ENCODE data around the gene FCGR3B.
"Not testable (repeated sequence)": the region's sequence is repeated elsewhere in the genome, so short reads cannot be mapped to it uniquely, and the experiment has no call there.

FCGR3B gene

GRCh38 chr1:161639203-161639602, 8.2 kb upstream of the FCGR3B start:
- DNase-seq = not testable (repeated sequence)

GRCh38 chr1:161638251-161638993, 7.4 kb upstream of the FCGR3B start:
- not testable (repeated sequence) for DNase-seq

GRCh38 chr1:161636976-161637375, 6.0 kb upstream of the FCGR3B start:
- not testable (repeated sequence) for DNase-seq

- DNase-seq = not testable (repeated sequence)
Measured at GRCh38 chr1:161636189-161636782, 5.3 kb upstream of the FCGR3B start.

GRCh38 chr1:161634993-161635392, 4.0 kb upstream of the FCGR3B start:
- not testable (repeated sequence) for DNase-seq

- DNase-seq = not testable (repeated sequence)
Measured at GRCh38 chr1:161630128-161630742, 741 bp downstream of the FCGR3B start.

- not testable (repeated sequence) for DNase-seq
Measured at GRCh38 chr1:161626445-161627146, 4.4 kb downstream of the FCGR3B start.

GRCh38 chr1:161624605-161625004, 6.4 kb downstream of the FCGR3B start:
- DNase-seq = not testable (repeated sequence)

GRCh38 chr1:161623401-161624051, 7.5 kb downstream of the FCGR3B start:
- DNase-seq = not testable (repeated sequence)

GRCh38 chr1:161622054-161622453, 8.9 kb downstream of the FCGR3B start:
- not testable (repeated sequence) for DNase-seq

- peak in 57 of 58 donors; percentile 4 to 91 (median 61) for DNase-seq
Measured at GRCh38 chr1:161621181-161622000, 9.6 kb downstream of the FCGR3B start.

GRCh38 chr1:161620399-161620798, 10.6 kb downstream of the FCGR3B start:
- not testable (repeated sequence) for DNase-seq

- not testable (repeated sequence) for DNase-seq
Measured at GRCh38 chr1:161618517-161618916, 12.5 kb downstream of the FCGR3B start.

- not testable (repeated sequence) for DNase-seq
Measured at GRCh38 chr1:161616417-161616816, 14.6 kb downstream of the FCGR3B start.

GRCh38 chr1:161613142-161613514, 17.8 kb downstream of the FCGR3B start:
- not testable (repeated sequence) for DNase-seq

GRCh38 chr1:161612322-161613141, 18.4 kb downstream of the FCGR3B start:
- peak; percentile 17 to 97 (median 86) for DNase-seq

GRCh38 chr1:161611866-161612321, 19.1 kb downstream of the FCGR3B start:
- DNase-seq = peak in 7 of 58 donors; percentile 0 to 58 (median 39)

GRCh38 chr1:161610198-161610597, 20.8 kb downstream of the FCGR3B start:
- DNase-seq = not testable (repeated sequence)
